ENCODE data around the gene ADCY6.

DNA sequence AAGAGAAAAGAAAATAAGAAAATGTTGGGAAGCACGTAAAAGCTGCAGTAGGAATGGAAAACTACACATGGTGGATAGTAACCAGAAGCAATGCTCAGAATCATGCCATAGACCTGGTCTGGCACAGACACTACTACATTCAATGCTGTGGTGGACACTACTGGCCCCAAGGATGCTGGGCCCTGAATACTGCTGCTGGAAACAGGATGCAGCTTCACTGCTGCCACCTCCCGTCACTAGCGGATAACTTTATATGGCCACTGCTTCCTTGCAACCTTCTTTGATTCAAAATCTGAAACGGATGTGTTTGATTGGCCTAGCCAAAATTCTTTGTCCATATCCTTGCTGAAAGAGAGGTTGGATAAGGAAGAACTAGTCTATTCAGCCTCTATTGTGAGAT, 30.7 kb downstream of the ADCY6 start:
- TF ChIP-seq POLR2A (IDR thresholded peaks at IDR 0.05): no peak
- TF ChIP-seq, protein P1, sequence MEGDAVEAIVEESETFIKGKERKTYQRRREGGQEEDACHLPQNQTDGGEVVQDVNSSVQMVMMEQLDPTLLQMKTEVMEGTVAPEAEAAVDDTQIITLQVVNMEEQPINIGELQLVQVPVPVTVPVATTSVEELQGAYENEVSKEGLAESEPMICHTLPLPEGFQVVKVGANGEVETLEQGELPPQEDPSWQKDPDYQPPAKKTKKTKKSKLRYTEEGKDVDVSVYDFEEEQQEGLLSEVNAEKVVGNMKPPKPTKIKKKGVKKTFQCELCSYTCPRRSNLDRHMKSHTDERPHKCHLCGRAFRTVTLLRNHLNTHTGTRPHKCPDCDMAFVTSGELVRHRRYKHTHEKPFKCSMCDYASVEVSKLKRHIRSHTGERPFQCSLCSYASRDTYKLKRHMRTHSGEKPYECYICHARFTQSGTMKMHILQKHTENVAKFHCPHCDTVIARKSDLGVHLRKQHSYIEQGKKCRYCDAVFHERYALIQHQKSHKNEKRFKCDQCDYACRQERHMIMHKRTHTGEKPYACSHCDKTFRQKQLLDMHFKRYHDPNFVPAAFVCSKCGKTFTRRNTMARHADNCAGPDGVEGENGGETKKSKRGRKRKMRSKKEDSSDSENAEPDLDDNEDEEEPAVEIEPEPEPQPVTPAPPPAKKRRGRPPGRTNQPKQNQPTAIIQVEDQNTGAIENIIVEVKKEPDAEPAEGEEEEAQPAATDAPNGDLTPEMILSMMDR (IDR thresholded peaks at IDR 0.05): no peak

All from vagina (tissue), 2 donors.